Activated naive CD4-positive, alpha-beta T cell treated with anti-CD3 and anti-CD28 coated beads, Interleukin-2, amount 10 ng/mL, durations not matched to agents 7 days and 5 days (primary cell): ENCODE data around the gene FAM184A.
"Not testable (repeated sequence)": the region's sequence is repeated elsewhere in the genome, so short reads cannot be mapped to it uniquely, and the experiment has no call there.

Source experiments
- CTCF ChIA-PET: fragments of 350-600 bp; sonication (Branson Sonifier 250); formaldehyde crosslinking; loops from one replicate; lab custom pipeline; 2021; ENCODE audit warnings: antibody characterized with exemption; lab: Charles Lee
- DNase-seq: peaks from one replicate; pipeline ENCODE4 v3.0.0-alpha.2; 2020
- H3K27ac Mint-ChIP-seq: one replicate; pipeline ENCODE4 v1.8.0; 2021; ENCODE audit warnings: mild to moderate bottlenecking, moderate library complexity, mixed read lengths
- H3K27me3 Mint-ChIP-seq: one replicate; pipeline ENCODE4 v1.8.0; 2021; ENCODE audit warnings: mild to moderate bottlenecking, mixed read lengths
- H3K36me3 Mint-ChIP-seq: one replicate; pipeline ENCODE4 v1.8.0; 2021; ENCODE audit warnings: mixed read lengths
- H3K4me1 Mint-ChIP-seq: one replicate; pipeline ENCODE4 v1.8.0; 2021; ENCODE audit warnings: mixed read lengths
- H3K4me3 Mint-ChIP-seq: one replicate; pipeline ENCODE4 v1.8.0; 2021; ENCODE audit warnings: mild to moderate bottlenecking, moderate library complexity, mixed read lengths
- H3K9me3 Mint-ChIP-seq: one replicate; pipeline ENCODE4 v1.8.0; 2021; ENCODE audit warnings: mixed read lengths

FAM184A gene

DNA sequence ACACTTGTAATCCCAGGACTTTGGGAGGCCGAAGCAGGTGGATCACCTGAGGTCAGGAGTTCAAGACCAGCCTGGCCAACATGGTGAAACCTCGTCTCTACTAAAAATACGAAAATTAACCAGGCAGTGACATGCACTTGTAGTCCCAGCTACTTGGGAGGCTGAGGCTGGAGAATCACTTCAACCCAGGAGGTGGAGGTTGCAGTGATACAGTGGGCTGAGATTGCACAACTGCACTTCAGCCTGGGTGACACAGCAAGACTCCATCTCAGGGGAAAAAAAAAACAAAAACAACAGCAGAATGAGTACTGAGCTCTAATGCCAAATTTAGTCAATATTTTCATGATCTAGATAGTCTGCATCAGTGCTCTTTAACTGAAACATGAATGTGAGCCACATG lies 81.0 kb downstream of the FAM184A start:
- DNase-seq, H3K27ac Mint-ChIP-seq, H3K4me3 Mint-ChIP-seq, H3K9me3 Mint-ChIP-seq, H3K4me1 Mint-ChIP-seq, CTCF ChIA-PET, H3K27me3 Mint-ChIP-seq, H3K36me3 Mint-ChIP-seq: not testable (repeated sequence)

DNA sequence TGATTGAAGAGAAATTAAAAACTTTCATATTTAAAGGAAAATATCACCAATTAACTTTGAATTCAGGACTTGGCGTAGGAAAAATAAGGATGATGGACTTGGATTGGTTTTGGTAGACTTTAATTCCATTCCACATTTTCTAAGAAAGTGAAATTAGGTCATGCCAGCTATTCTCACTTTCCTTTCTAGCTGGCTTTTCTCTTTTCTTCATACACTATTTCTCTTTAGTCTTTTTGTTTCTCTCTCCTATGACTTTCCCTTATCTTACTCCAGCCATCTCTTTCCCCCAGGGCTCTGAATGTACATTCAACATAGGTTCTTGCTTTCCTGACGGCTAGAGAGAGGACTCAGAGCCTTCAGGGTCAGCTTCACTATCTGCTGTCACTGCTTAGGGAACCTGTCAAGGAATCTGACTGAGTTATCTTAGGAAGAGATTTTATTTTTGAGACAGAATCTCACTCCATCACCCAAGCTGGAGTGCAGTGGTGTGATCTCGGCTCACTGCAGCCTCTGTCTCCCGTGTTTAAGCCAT lies 82.1 kb downstream of the FAM184A start:
- CTCF ChIA-PET, result no interaction called here
- DNase-seq, result no peak
- Mint-ChIP-seq H3K9me3 (no peaks in the 10 kb centered on the region), H3K27me3 (no peaks in the 10 kb centered on the region), H3K36me3 (no peaks in the 10 kb centered on the region), H3K27ac (no peak overlapping the region), H3K4me3 (no peak overlapping the region), H3K4me1 (peaks cover 3% of the 10 kb centered on the region)

DNA sequence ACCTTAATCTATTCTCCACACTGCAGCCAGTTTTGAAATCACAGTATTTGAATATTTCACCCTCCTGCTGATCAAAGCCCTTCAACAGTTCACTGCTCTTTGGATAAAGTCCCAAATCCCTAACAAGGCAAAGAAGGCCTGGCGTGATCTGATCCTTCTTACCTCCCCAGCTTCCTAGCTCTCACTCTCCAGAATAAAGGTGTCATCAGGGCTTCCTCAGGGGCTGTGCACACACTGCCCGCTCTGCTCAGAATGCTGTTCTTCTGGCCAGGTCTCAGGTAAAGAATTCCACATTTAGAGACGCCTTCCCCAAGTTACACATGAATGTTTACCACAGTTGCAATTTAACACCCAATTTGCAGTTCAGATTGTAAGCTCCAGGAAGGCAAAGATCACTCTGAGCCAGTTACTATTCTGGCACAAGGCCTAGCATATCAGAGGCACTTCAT lies 84.6 kb downstream of the FAM184A start:
- no peak for DNase-seq
- H3K27ac Mint-ChIP-seq, result no peak overlapping the region
- CTCF ChIA-PET, result no interaction called here
- no peaks in the 10 kb centered on the region for H3K9me3 Mint-ChIP-seq
- no peaks in the 10 kb centered on the region for H3K27me3 Mint-ChIP-seq
- no peak overlapping the region for H3K4me3 Mint-ChIP-seq
- peaks cover 3% of the 10 kb centered on the region for H3K4me1 Mint-ChIP-seq
- no peaks in the 10 kb centered on the region for H3K36me3 Mint-ChIP-seq

DNA sequence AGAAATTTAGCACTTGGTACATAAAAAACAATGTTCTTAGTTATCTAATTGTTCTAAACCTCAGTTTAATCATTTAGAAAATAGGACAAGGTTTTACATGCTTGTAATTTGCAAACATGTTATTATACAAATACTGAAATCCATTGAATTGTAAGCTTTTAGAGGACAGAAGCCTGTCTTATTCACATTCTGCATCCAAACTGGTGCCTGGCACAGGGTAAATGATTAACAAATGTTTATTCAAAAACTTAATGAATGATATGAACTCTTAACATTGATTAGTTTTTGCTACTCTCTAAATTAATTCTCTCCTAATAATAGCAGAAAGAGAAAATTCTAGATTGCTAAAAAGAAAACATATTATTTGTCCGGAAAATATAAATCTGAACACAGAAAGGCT lies 85.1 kb downstream of the FAM184A start:
- Mint-ChIP-seq H3K4me3 (no peak overlapping the region), H3K9me3 (no peaks in the 10 kb centered on the region), H3K27ac (no peak overlapping the region), H3K27me3 (no peaks in the 10 kb centered on the region), H3K4me1 (peaks cover 3% of the 10 kb centered on the region), H3K36me3 (no peaks in the 10 kb centered on the region)
- DNase-seq, result no peak
- CTCF ChIA-PET, result no interaction called here

- H3K27ac Mint-ChIP-seq, result no peak overlapping the region
- no peaks in the 10 kb centered on the region for H3K36me3 Mint-ChIP-seq
- no peaks in the 10 kb centered on the region for H3K4me1 Mint-ChIP-seq
- CTCF ChIA-PET, result interaction anchor here (1.2 kb wide), 1 partner anchor 28 kb away, joined by 3 read pairs; no protein-coding TSS in a partner anchor
- no peak overlapping the region for H3K4me3 Mint-ChIP-seq
- H3K9me3 Mint-ChIP-seq, result no peaks in the 10 kb centered on the region
- no peaks in the 10 kb centered on the region for H3K27me3 Mint-ChIP-seq
- no peak for DNase-seq
These were observed 86.2 kb downstream of the FAM184A start for GRCh38 chr6:118992186-118992795.

GRCh38 chr6:118986312-118986711 lies 92.2 kb downstream of the FAM184A start:
- H3K4me1 Mint-ChIP-seq, result no peaks in the 10 kb centered on the region
- H3K27ac Mint-ChIP-seq, result no peak overlapping the region
- H3K27me3 Mint-ChIP-seq, result no peaks in the 10 kb centered on the region
- CTCF ChIA-PET, result no interaction called here
- H3K4me3 Mint-ChIP-seq, result no peak overlapping the region
- no peaks in the 10 kb centered on the region for H3K9me3 Mint-ChIP-seq
- DNase-seq, result no peak
- H3K36me3 Mint-ChIP-seq, result no peaks in the 10 kb centered on the region

- CTCF ChIA-PET, result no interaction called here
- H3K9me3 Mint-ChIP-seq, result no peaks in the 10 kb centered on the region
- DNase-seq, result no peak
- H3K36me3 Mint-ChIP-seq, result no peaks in the 10 kb centered on the region
- no peak overlapping the region for H3K4me3 Mint-ChIP-seq
- H3K4me1 Mint-ChIP-seq, result no peaks in the 10 kb centered on the region
- H3K27ac Mint-ChIP-seq, result no peak overlapping the region
- no peaks in the 10 kb centered on the region for H3K27me3 Mint-ChIP-seq
These were observed 93.2 kb downstream of the FAM184A start for GRCh38 chr6:118985123-118985830.

GRCh38 chr6:118984342-118984741 lies 94.1 kb downstream of the FAM184A start:
- no peaks in the 10 kb centered on the region for H3K27me3 Mint-ChIP-seq
- H3K9me3 Mint-ChIP-seq, result no peaks in the 10 kb centered on the region
- H3K36me3 Mint-ChIP-seq, result peaks cover 2% of the 10 kb centered on the region
- no peak for DNase-seq
- H3K4me3 Mint-ChIP-seq, result no peak overlapping the region
- CTCF ChIA-PET, result no interaction called here
- no peak overlapping the region for H3K27ac Mint-ChIP-seq
- no peaks in the 10 kb centered on the region for H3K4me1 Mint-ChIP-seq

- CTCF ChIA-PET, result interaction anchor here (1.3 kb wide), 1 partner anchor 128 kb away, joined by 3 read pairs; no protein-coding TSS in a partner anchor
These were observed 95.9 kb downstream of the FAM184A start for GRCh38 chr6:118982575-118982911.

DNA sequence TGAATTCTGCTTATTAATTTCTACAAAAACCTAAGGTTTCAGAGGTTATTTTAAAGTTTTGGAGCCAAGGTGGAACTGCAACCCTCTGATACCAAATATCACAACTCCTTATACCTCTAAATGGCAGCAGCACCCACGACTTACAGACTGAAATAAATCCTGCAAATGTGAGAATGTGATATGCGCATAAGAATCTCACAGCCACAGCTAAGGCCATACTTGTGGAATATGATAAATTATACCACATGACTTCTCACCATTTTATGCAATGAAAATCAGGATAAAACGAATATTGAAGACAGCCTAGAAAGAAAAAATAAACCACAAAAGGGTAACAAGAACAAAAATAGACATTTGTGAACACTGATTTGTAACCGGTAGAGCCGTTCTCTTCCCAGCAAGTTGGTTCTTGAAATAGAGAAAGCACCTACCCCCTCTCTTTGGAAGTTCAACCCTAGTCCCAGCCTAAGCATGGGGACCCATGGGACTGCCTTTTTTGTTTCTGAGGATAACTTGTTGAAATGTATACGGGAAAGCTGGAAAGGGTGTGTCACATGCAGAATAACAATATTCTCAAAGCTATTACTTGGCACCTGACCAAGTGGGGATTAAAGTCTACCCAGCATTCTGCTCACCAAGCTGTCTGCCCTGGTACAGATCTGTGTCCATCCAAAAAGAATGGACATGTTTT lies 96.4 kb downstream of the FAM184A start:
- CTCF ChIA-PET, result interaction anchor here (0.9 to 1.3 kb wide), 2 partner anchors 18 to 128 kb away, joined by 3 read pairs; no protein-coding TSS in a partner anchor

More at GRCh38 chr6:118982575-118982911, 95.9 kb downstream of the FAM184A start:
- Mint-ChIP-seq H3K4me1 (no peaks in the 10 kb centered on the region), H3K36me3 (peaks cover 6% of the 10 kb centered on the region), H3K27me3 (no peaks in the 10 kb centered on the region), H3K4me3 (no peak overlapping the region), H3K27ac (no peak overlapping the region), H3K9me3 (no peaks in the 10 kb centered on the region)
- no peak for DNase-seq

GRCh38 chr6:118980063-118980462 lies 98.4 kb downstream of the FAM184A start:
- Mint-ChIP-seq H3K36me3 (peaks cover 6% of the 10 kb centered on the region), H3K27ac (no peak overlapping the region), H3K4me1 (no peaks in the 10 kb centered on the region), H3K27me3 (no peaks in the 10 kb centered on the region), H3K4me3 (no peak overlapping the region), H3K9me3 (no peaks in the 10 kb centered on the region)
- CTCF ChIA-PET, result no interaction called here
- DNase-seq, result no peak

More for the DNA sequence above, 96.4 kb downstream of the FAM184A start:
- no peak overlapping the region for H3K4me3 Mint-ChIP-seq
- no peak overlapping the region for H3K27ac Mint-ChIP-seq
- peaks cover 6% of the 10 kb centered on the region for H3K36me3 Mint-ChIP-seq
- no peaks in the 10 kb centered on the region for H3K9me3 Mint-ChIP-seq
- DNase-seq, result no peak
- H3K4me1 Mint-ChIP-seq, result no peaks in the 10 kb centered on the region
- no peaks in the 10 kb centered on the region for H3K27me3 Mint-ChIP-seq

DNA sequence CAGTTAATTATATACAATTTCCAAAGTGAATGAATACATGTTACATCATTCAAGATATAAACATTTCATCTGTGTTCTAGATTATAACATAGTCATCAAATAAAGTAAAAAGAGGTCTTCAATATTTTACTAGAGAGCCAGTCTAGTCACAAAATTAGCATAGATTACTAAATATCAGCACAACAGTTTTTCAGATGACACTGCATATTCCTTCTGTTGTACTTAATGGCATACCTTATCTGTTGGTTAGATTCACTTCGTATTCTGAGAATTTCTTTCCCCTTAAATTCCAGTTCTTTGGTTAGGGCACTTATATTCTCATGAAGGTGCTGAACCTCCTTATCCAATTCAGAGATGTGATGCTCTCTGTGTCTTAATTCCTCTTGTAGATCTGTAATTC lies 103.7 kb downstream of the FAM184A start:
- Mint-ChIP-seq H3K4me3 (no peak overlapping the region), H3K27ac (no peak overlapping the region), H3K27me3 (no peaks in the 10 kb centered on the region), H3K9me3 (no peaks in the 10 kb centered on the region), H3K36me3 (peaks cover 5% of the 10 kb centered on the region), H3K4me1 (no peaks in the 10 kb centered on the region)
- DNase-seq, result no peak
- CTCF ChIA-PET, result interaction anchor here (1.5 kb wide), 1 partner anchor 136 kb away, joined by 5 read pairs; no protein-coding TSS in a partner anchor

- Mint-ChIP-seq H3K27ac (no peak overlapping the region), H3K27me3 (no peaks in the 10 kb centered on the region), H3K4me1 (no peaks in the 10 kb centered on the region), H3K36me3 (no peaks in the 10 kb centered on the region), H3K4me3 (no peak overlapping the region), H3K9me3 (no peaks in the 10 kb centered on the region)
- no peak for DNase-seq
- CTCF ChIA-PET, result interaction anchor here (0.7 to 6.2 kb wide), 3 partner anchors 8 to 139 kb away, joined by 3 to 62 read pairs (median 3); partner anchors contain the start of gene FAM184A
These were observed 106.8 kb downstream of the FAM184A start for GRCh38 chr6:118971682-118972081.

GRCh38 chr6:118970866-118971265 lies 107.6 kb downstream of the FAM184A start:
- H3K27ac Mint-ChIP-seq, result no peak overlapping the region
- H3K4me1 Mint-ChIP-seq, result no peaks in the 10 kb centered on the region
- no peak for DNase-seq
- H3K36me3 Mint-ChIP-seq, result no peaks in the 10 kb centered on the region
- H3K27me3 Mint-ChIP-seq, result no peaks in the 10 kb centered on the region
- H3K9me3 Mint-ChIP-seq, result no peaks in the 10 kb centered on the region
- CTCF ChIA-PET, result interaction anchor here (6.2 kb wide), 1 partner anchor 140 kb away, joined by 62 read pairs; no protein-coding TSS in a partner anchor
- no peak overlapping the region for H3K4me3 Mint-ChIP-seq
